Measurements from ENCODE around the gene FAM186B.

DNA sequence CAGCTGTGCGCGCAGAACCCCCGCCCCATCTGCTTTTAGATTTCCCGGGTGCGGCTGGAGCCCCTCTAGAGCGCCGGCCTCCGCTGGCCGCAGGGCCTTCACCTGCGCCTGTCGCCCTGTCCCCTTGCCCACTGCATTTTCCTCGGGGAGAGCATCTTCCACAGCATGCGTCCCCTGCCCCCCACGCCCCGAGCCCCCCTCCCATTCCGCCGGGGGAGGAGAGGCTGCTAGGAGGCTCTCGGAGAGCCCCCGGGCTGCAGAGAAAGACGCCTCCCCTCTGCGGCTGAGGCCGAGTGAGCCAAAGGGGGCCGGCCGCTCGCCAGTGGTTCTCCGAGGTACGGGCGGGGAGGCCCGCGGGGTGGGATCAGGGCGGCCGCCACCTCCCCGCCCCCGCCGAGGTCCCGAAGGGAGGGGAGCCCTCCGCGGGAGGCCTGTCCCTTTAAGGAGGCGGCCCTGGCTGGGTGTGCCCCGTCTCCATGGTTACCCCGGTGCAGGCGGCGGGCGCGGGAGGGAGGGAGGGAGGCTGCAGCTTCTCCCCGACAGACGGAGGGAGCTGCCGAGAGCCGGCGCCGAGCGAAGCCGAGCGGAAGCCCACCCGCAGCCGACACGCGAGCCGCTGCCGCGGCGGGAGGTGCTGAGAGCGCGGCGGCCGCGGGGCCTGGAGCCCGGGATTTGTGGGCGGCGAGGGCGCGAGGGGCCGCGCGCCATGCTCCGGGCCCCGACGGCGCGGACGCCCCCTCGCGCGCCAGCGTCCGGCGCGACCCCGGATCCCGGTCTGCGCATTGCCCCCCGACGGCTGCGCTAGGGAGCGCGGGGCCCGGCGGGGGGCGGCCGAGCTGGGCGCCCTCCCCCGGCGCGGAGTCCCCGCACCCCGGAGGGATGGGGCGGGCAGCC is 66.7 kb downstream of the FAM186B start, which contains the start of gene KCNH3:
- TF ChIP-seq, protein P1, sequence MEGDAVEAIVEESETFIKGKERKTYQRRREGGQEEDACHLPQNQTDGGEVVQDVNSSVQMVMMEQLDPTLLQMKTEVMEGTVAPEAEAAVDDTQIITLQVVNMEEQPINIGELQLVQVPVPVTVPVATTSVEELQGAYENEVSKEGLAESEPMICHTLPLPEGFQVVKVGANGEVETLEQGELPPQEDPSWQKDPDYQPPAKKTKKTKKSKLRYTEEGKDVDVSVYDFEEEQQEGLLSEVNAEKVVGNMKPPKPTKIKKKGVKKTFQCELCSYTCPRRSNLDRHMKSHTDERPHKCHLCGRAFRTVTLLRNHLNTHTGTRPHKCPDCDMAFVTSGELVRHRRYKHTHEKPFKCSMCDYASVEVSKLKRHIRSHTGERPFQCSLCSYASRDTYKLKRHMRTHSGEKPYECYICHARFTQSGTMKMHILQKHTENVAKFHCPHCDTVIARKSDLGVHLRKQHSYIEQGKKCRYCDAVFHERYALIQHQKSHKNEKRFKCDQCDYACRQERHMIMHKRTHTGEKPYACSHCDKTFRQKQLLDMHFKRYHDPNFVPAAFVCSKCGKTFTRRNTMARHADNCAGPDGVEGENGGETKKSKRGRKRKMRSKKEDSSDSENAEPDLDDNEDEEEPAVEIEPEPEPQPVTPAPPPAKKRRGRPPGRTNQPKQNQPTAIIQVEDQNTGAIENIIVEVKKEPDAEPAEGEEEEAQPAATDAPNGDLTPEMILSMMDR (IDR thresholded peaks at IDR 0.05) = no peak
- no peak for TF ChIP-seq POLR2A (IDR thresholded peaks at IDR 0.05)
- no peak for TF ChIP-seq EP300 (IDR thresholded peaks at IDR 0.05)
